NCI-H510A treated with DMSO at 0.1 percent for 48 hours (cell line): ENCODE data around the gene DRAP1.

ENCODE experiments used
- DNase-seq: peaks from one replicate; lab custom pipeline; 2025; lab: John Stamatoyannopoulos, UW

DRAP1 gene

GRCh38 chr11:65961267-65962140 is 42.3 kb downstream of the DRAP1 start, which contains the start of gene SART1:
TSS of gene SART1 (plus strand) at chr11:65961734. CDS start at chr11:65961781, 47 bp downstream.
- peak; percentile 96 for DNase-seq

GRCh38 chr11:65962141-65962564 is 42.9 kb downstream of the DRAP1 start:
- no peak for DNase-seq

GRCh38 chr11:65964906-65965305 is 45.7 kb downstream of the DRAP1 start:
- DNase-seq = no peak

GRCh38 chr11:65965986-65966762 is 46.9 kb downstream of the DRAP1 start:
- DNase-seq = no peak

GRCh38 chr11:65967329-65967934 is 48.2 kb downstream of the DRAP1 start:
- no peak for DNase-seq

GRCh38 chr11:65968600-65969482 is 49.6 kb downstream of the DRAP1 start:
- DNase-seq = no peak
